K562 (cell line): ENCODE measurements around the gene LCLAT1. TPM values are rescaled to one million over a fixed set of nuclear protein-coding genes. Genes with fewer than 3 reads are reported as not detected.

Experiments
- CC2D1A ChIP-seq: fragments of 450-650 bp; IDR thresholded peaks from 2 replicates; pipeline ENCODE4 v1.6.1; 2017; ENCODE audit warnings: mild to moderate bottlenecking
- CCAR2 ChIP-seq: fragments of 200-400 bp; formaldehyde crosslinking; IDR thresholded peaks from 2 replicates; pipeline ENCODE4 v1.6.1; 2017; ENCODE audit warnings: mild to moderate bottlenecking, low read depth, low read length
- MEF2A ChIP-seq: IDR thresholded peaks from 2 replicates; pipeline ENCODE4 v1.6.1; 2011; ENCODE audit warnings: low read depth, mild to moderate bottlenecking, low read length, moderate library complexity; ENCODE audit not compliant: control insufficient read depth
- POLR3G ChIP-seq: IDR thresholded peaks from 2 replicates; pipeline ENCODE4 v1.6.1; 2011; ENCODE audit not compliant: insufficient read length, insufficient replicate concordance; ENCODE audit errors: extremely low read depth
- RBBP5 ChIP-seq: fragments of 200-600 bp; sonication (generic); IDR thresholded peaks from 2 replicates; pipeline ENCODE4 v1.6.1; 2012; ENCODE audit warnings: borderline replicate concordance, mild to moderate bottlenecking, low read length, control low read depth, inconsistent platforms; ENCODE audit not compliant: insufficient read depth, poor library complexity, severe bottlenecking
- SRSF3 ChIP-seq: fragments of 200-400 bp; formaldehyde crosslinking; IDR thresholded peaks from 2 replicates; pipeline ENCODE4 v1.6.1; 2016; ENCODE audit warnings: mild to moderate bottlenecking, low read length, moderate library complexity; ENCODE audit not compliant: insufficient read depth
- ZNF143 ChIP-seq: sonication (generic); formaldehyde crosslinking; IDR thresholded peaks from 2 replicates; pipeline ENCODE4 v1.9.0; 2022; ENCODE audit warnings: mild to moderate bottlenecking, missing genetic modification reagents
- ZNF165 ChIP-seq: fragments of 250-450 bp; sonication (Bioruptor Pico); IDR thresholded peaks from 2 replicates; pipeline ENCODE4 v1.4.0; 2020; ENCODE audit warnings: borderline replicate concordance
- ZNF75A ChIP-seq: fragments of 450-650 bp; formaldehyde crosslinking; IDR thresholded peaks from 2 replicates; pipeline ENCODE4 v1.4.0; 2020; ENCODE audit warnings: mild to moderate bottlenecking
- ZNF766 ChIP-seq: fragments of 200-800 bp; sonication (Bioruptor generic); conservative IDR thresholded peaks from 2 replicates; pipeline ENCODE4 v1.6.1; 2016; ENCODE audit warnings: missing genetic modification characterization, missing compliant biosample characterization
- polyA plus RNA-seq, 8 experiments: library from polyadenylated mRNA; depleted of rRNA in 4 of 8; stranded (reverse) in 5 of 8; unstranded in 3 of 8; fragments of >200 nt; fragmentation: Nextera tagmentation in 2 of 8; fragmentation: Illumina TruSeq in 1 of 8; extraction: Ambion mirVana in 2 of 8; extraction: Trizol in 1 of 8; gene quantifications; 2 replicates each; pipeline versions ENCODE4 v1.2.1 to v1.2.3, GENCODE V29; 2011 to 2014; ENCODE audit warnings: inconsistent platforms in 1 of 8, missing spikeins in 1 of 8
- total RNA-seq, 7 experiments: library from RNA; depleted of rRNA in 6 of 7; stranded (reverse); fragments of >200 nt in 6 of 7; fragmentation: Illumina TruSeq in 2 of 7; extraction: Trizol in 2 of 7; gene quantifications; 2 replicates each; pipeline versions ENCODE4 v1.2.1 to v1.2.3, GENCODE V29; 2011 to 2021; ENCODE audit warnings: low replicate concordance in 1 of 7
- TF ChIP-seq, protein P1 (sequence below): fragments of 250-450 bp; sonication (Bioruptor Pico); IDR thresholded peaks from 2 replicates; pipeline ENCODE4 v1.5.1; 2021; ENCODE audit warnings: mild to moderate bottlenecking
- TF ChIP-seq, protein P2 (sequence below): sonication (generic); formaldehyde crosslinking; IDR thresholded peaks from 2 replicates; pipeline ENCODE4 v1.8.1; 2023; ENCODE audit warnings: mild to moderate bottlenecking, missing genetic modification reagents
- TF ChIP-seq, protein P3 (sequence below), 2 experiments: fragments of 200-800 bp in 1 of 2; sonication (Bioruptor generic) in 1 of 2; sonication (generic) in 1 of 2; formaldehyde crosslinking in 1 of 2; IDR thresholded peaks in 1 of 2; conservative IDR thresholded peaks in 1 of 2; 2 replicates each; pipeline versions ENCODE4 v1.5.0 to v1.6.1; 2016 to 2020; ENCODE audit warnings: missing compliant biosample characterization in 1 of 2, missing genetic modification characterization in 1 of 2, missing genetic modification reagents in 1 of 2

Gene LCLAT1
- total and polyA plus RNA-seq, 9 of the 15 experiments (the other 6 are each of a cell fraction or from before 2014, with no cell fraction given) = 8.9 to 63.3 (median 25.4) TPM

DNA sequence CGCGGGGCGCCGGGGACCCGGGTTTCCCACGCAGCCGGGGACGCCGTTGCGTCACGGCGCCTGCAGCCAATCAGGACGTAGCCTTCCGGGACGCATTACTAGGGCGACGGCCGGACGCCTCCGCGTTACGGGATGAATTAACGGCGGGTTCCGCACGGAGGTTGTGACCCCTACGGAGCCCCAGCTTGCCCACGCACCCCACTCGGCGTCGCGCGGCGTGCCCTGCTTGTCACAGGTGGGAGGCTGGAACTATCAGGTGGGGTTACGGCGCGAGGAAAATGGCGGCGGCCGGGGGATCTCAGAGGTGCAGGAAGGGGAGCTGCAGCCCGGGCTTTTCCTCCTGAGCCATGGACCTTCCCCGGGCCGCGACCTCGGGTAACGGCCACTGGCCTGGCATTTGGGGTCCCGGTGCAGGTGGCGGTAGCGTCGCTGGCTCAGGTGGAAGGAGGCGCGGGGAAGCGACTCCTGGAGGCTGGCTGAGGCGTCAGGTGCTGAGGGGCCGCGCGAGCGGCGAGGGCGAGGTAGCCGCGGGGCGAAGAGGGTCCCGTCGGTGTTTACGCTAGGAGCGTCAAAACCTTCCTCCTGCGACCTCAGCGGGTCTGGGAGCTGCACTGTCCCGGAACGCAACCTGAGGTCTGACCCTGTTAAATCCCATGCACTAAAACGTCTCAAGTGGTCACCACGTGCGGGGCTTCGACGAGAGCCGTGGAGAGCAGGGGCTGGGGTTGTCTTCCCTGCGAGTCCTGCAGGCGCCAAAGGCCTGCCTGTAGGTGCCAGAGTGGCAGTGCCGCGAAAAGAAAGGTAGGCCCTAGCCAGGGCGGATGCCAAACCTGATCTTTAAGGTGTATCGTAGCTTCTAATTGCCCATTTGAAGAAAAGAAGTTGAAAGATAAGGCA, at the start of gene LCLAT1 (continued):
- TF ChIP-seq, protein P1, sequence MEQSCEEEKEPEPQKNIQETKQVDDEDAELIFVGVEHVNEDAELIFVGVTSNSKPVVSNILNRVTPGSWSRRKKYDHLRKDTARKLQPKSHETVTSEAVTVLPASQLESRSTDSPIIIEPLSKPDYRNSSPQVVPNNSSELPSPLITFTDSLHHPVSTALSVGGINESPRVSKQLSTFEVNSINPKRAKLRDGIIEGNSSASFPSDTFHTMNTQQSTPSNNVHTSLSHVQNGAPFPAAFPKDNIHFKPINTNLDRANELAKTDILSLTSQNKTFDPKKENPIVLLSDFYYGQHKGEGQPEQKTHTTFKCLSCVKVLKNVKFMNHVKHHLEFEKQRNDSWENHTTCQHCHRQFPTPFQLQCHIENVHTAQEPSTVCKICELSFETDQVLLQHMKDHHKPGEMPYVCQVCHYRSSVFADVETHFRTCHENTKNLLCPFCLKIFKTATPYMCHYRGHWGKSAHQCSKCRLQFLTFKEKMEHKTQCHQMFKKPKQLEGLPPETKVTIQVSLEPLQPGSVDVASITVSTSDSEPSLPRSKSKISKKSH (CRISPR knock-in tag) = no peak
- TF ChIP-seq ZNF143 (no peak; the same call in 1 of the 2 replicates), CC2D1A (no peak), MEF2A (no peak), ZNF75A (peak; percentile 29; the same call in 1 of the 2 replicates), SRSF3 (0 out of 2 replicates have a peak, but pooled peaks have one; percentile 45), POLR3G (no peak), RBBP5 (peak; percentile 100), CCAR2 (no peak), ZNF165 (CRISPR knock-in tag) (no peak), ZNF766 (CRISPR knock-in tag) (no peak)
- TF ChIP-seq, protein P2, sequence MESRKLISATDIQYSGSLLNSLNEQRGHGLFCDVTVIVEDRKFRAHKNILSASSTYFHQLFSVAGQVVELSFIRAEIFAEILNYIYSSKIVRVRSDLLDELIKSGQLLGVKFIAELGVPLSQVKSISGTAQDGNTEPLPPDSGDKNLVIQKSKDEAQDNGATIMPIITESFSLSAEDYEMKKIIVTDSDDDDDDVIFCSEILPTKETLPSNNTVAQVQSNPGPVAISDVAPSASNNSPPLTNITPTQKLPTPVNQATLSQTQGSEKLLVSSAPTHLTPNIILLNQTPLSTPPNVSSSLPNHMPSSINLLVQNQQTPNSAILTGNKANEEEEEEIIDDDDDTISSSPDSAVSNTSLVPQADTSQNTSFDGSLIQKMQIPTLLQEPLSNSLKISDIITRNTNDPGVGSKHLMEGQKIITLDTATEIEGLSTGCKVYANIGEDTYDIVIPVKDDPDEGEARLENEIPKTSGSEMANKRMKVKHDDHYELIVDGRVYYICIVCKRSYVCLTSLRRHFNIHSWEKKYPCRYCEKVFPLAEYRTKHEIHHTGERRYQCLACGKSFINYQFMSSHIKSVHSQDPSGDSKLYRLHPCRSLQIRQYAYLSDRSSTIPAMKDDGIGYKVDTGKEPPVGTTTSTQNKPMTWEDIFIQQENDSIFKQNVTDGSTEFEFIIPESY (CRISPR knock-in tag) = peak; percentile 70
- TF ChIP-seq, protein P3, sequence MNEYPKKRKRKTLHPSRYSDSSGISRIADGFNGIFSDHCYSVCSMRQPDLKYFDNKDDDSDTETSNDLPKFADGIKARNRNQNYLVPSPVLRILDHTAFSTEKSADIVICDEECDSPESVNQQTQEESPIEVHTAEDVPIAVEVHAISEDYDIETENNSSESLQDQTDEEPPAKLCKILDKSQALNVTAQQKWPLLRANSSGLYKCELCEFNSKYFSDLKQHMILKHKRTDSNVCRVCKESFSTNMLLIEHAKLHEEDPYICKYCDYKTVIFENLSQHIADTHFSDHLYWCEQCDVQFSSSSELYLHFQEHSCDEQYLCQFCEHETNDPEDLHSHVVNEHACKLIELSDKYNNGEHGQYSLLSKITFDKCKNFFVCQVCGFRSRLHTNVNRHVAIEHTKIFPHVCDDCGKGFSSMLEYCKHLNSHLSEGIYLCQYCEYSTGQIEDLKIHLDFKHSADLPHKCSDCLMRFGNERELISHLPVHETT (CRISPR knock-in tag; conservative IDR thresholded peaks at IDR 0.05 in 1 of 2, IDR thresholded peaks at IDR 0.05 in 1 of 2) = no peak
